ENCODE data around the gene TCEANC. TPM values are rescaled to one million over a fixed set of nuclear protein-coding genes. Genes with fewer than 3 reads are reported as not detected.
"Not testable (repeated sequence)": the region's sequence is repeated elsewhere in the genome, so short reads cannot be mapped to it uniquely, and the experiment has no call there.

TCEANC gene
- total RNA-seq, 1 donor, result 5.2 TPM

DNA sequence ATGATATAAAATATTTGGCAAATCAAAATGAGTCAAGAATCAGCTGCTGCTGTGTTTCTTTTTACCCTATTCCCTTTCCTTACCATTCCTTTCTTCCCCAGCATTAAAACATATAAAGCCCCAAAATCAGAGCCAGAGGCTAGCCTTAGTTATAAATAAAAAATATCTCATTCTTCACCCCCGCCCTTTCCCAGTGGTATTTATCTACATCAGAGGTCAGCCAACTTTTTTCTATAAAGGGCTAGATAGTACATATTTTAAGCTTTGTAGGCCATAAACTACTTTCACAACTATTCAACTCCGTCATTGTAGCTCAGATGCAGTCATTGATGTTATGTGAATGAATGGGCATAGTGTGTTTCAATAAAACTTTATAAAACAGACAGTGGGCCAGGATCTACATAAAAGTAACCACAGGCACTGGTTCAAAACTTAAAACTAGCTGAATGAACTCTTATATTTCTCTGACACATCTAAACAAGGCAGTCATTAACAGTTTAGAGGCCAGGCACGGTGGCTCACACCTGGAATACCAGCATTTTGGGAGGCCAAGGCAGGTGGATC, 30.5 kb upstream of the TCEANC start:
- DNase-seq (ENCODE audit: low read depth), result peak; percentile 20
- H3K4me3 ChIP-seq (ENCODE audit: low read depth, low read length), result no peak overlapping the region
- TF ChIP-seq, protein P1, sequence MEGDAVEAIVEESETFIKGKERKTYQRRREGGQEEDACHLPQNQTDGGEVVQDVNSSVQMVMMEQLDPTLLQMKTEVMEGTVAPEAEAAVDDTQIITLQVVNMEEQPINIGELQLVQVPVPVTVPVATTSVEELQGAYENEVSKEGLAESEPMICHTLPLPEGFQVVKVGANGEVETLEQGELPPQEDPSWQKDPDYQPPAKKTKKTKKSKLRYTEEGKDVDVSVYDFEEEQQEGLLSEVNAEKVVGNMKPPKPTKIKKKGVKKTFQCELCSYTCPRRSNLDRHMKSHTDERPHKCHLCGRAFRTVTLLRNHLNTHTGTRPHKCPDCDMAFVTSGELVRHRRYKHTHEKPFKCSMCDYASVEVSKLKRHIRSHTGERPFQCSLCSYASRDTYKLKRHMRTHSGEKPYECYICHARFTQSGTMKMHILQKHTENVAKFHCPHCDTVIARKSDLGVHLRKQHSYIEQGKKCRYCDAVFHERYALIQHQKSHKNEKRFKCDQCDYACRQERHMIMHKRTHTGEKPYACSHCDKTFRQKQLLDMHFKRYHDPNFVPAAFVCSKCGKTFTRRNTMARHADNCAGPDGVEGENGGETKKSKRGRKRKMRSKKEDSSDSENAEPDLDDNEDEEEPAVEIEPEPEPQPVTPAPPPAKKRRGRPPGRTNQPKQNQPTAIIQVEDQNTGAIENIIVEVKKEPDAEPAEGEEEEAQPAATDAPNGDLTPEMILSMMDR (IDR thresholded peaks at IDR 0.05; ENCODE audit: insufficient read depth, low read depth, low read length), result no peak

DNA sequence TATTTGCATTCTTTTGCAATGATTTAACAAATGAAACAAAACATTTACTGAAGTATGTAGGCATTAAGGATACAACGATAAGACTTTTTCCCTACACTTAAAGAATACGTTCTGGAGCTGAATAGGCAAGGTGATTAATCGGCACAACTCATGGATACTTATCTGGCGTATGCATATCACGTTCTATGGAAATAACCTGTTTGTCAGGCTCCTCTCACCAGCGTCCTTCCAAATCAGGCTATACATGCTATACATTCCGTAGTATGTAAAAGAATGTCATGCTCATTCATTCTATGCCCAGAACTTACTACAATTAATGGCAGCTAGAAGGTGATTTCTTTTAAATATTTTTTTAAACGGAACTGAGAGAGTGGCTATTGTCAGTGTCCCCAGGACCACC, 25.6 kb upstream of the TCEANC start:
- DNase-seq (ENCODE audit: low read depth), result no peak
- H3K4me3 ChIP-seq (ENCODE audit: low read depth, low read length), result no peak overlapping the region
- TF ChIP-seq, protein P1 (IDR thresholded peaks at IDR 0.05; ENCODE audit: insufficient read depth, low read depth, low read length), result no peak

DNA sequence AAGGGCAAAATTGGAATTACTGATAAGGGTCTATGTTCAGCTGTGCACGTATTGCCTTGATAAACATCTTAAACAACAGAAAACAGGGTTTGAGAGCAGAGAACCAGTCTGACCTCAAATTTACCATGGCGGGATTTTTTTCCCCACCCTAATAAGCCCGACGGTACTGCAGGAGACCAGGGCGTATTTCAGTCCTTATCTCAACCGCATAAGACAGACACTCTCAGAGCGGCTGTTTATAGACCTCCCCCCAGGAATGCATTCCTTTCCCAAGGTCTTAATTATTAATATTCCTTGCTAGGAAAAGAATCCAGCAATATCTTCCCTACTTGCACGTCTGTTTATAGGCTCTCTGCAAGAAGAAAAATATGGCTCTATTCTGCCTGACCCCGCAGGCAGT, 15.7 kb upstream of the TCEANC start:
- DNase-seq (ENCODE audit: low read depth); H3K4me3 ChIP-seq (ENCODE audit: low read depth, low read length): not testable (repeated sequence)

DNA sequence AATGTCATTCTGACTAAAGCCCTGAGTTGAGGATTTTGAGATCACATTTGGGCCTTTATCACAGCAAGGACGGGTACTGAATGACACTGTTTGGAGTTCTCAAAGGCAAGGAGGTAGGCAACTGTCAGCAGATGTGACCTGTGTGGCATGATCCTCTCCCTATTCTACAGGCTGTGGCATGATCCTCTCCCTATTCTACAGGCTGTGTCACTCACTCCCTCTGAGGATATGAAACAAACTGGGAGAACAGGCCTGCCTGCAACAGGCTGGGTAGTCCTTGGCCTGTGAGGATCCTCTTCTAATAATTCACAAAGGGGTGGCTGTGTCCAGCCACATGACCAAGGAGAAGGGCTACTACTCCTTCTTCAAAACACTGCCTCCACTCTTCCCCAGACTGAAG, 14.9 kb upstream of the TCEANC start:
- H3K4me3 ChIP-seq (ENCODE audit: low read depth, low read length), result no peak overlapping the region
- DNase-seq (ENCODE audit: low read depth), result no peak
- TF ChIP-seq, protein P1 (IDR thresholded peaks at IDR 0.05; ENCODE audit: insufficient read depth, low read depth, low read length), result no peak

DNA sequence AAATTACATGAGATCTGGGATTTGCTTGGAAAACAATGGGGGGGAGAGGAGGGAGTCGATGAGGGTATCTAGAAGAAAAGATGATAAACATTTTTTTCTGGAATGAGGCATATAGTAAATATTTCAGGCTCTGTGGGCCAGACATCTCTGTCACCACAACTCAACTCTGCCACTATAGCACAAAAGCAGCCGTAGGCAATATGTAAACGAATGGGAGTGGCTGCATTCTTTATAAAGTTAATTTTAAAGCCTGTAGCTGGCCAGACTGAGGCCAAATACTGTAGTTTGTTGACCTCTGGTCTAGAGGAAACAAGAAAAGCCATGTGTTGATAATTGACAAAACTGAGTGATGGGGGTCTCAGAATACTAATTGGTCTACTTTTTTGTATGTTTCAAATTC, 14.1 kb upstream of the TCEANC start:
- DNase-seq (ENCODE audit: low read depth), result no peak
- TF ChIP-seq, protein P1 (IDR thresholded peaks at IDR 0.05; ENCODE audit: insufficient read depth, low read depth, low read length), result no peak
- no peak overlapping the region for H3K4me3 ChIP-seq (ENCODE audit: low read depth, low read length)

DNA sequence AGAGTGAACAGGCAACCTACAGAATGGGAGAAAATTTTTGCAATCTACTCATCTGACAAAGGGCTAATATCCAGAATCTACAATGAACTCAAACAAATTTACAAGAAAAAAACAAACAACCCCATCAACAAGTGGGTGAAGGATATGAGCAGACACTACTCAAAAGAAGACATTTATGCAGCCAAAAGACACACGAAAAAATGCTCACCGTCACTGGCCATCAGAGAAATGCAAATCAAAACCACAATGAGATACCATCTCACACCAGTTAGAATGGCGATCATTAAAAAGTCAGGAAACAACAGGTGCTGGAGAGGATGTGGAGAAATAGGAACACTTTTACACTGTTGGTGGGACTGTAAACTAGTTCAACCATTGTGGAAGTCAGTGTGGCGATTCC, 11.3 kb upstream of the TCEANC start:
- not testable (repeated sequence) for DNase-seq (ENCODE audit: low read depth); H3K4me3 ChIP-seq (ENCODE audit: low read depth, low read length)

DNA sequence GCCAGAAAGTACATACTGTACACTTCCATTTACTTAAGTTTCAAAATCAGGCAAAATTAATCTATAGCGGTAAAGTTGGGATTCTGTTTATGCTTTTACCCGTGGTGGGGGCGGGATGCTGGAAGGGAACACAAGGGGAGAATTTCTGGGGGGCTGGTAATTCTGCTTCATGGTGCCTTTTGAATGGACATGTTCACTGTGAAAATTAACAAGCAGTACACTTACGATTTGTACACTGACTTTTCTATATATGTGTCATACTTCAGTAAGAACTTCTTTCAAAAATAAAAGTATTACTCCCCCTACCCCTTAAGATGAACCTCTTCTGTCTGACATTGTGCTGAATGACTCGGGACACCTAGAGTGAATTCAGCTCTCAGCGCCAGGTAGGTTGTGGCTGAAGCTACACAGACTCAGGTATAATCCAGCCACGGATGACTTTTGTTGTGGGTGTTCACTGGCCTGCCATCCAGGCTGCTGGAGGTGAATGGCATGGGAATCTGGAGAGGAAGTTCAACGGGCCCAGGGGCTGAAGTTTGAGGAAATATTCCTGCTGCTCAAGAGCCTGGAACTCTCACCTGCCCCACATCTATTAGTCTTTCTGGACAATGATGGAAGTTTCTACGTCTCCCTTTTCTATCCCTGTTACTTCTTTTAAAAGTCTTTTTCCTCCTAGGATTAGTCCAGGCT, 7.3 kb upstream of the TCEANC start:
- no peak for DNase-seq (ENCODE audit: low read depth)
- H3K4me3 ChIP-seq (ENCODE audit: low read depth, low read length), result no peak overlapping the region
- TF ChIP-seq, protein P1 (IDR thresholded peaks at IDR 0.05; ENCODE audit: insufficient read depth, low read depth, low read length), result no peak

DNA sequence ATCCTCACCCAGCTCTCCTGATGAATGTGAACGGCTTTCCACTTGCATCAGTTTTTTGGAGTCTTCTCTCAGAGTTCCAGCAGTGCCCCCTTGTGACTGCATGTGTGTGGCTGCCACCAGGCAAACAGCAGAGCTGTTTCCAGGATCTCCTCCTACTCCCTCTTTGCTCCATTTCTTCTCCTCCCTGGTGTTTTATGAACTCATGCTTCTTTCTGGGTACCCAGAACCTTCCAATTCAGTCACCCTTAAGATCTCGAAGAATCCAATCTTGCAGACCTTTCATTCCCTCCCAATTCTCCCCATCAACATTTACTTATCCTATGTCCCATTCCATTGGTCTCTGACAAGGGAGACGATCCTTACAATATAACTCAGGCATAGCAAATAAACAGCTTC, 6.8 kb upstream of the TCEANC start:
- TF ChIP-seq, protein P1 (IDR thresholded peaks at IDR 0.05; ENCODE audit: insufficient read depth, low read depth, low read length), result peak; percentile 75
- peak; percentile 72 for DNase-seq (ENCODE audit: low read depth)
- no peak overlapping the region for H3K4me3 ChIP-seq (ENCODE audit: low read depth, low read length)

All from fibroblast of villous mesenchyme (primary cell).